Stimulated activated CD8-positive, alpha-beta memory T cell treated with anti-CD3 and anti-CD28 coated beads, Interleukin-12 subunit alpha, Interleukin-12 subunit beta, amount 100 ng/mL, for 1 hour (primary cell): ENCODE measurements around the gene SFSWAP.
"Not testable (repeated sequence)": the region's sequence is repeated elsewhere in the genome, so short reads cannot be mapped to it uniquely, and the experiment has no call there.

ENCODE experiments used
- DNase-seq: peaks from one replicate; pipeline ENCODE4 v3.0.0-alpha.2; 2020; ENCODE audit warnings: low read depth

SFSWAP gene

DNA sequence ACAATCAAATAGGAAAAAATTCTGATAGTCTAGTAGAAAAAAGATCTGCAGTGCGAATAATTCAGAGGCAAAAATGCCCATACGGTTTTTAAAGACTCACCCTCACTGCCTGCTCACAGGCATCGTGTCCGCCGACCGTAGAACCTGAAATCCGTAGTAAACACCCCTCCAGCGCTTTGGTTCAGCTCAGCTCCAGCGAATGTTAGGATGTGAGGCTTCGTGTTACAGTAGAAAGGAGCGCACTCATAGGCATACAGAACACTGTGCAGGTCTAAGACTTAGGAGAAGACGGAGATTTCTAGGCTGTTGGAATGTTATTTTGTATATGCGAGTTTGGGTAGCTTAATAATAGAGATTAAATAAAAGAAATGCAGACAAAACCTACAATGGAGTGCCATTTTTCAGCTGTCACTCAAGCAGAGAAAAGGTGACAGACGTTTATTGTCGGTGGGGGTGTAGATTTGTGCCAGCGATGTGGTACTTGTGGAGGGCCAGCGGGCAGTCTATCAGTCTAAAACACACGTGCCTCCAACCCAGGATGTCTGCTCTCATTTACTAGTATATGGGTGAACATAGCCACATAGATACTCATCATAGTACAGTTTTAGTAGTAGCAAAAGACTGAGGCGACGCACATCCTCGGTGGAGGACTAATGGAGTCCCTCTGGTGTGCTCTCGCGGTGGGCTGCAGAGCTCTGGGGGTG, 25.7 kb downstream of the SFSWAP start:
- no peak for DNase-seq

DNA sequence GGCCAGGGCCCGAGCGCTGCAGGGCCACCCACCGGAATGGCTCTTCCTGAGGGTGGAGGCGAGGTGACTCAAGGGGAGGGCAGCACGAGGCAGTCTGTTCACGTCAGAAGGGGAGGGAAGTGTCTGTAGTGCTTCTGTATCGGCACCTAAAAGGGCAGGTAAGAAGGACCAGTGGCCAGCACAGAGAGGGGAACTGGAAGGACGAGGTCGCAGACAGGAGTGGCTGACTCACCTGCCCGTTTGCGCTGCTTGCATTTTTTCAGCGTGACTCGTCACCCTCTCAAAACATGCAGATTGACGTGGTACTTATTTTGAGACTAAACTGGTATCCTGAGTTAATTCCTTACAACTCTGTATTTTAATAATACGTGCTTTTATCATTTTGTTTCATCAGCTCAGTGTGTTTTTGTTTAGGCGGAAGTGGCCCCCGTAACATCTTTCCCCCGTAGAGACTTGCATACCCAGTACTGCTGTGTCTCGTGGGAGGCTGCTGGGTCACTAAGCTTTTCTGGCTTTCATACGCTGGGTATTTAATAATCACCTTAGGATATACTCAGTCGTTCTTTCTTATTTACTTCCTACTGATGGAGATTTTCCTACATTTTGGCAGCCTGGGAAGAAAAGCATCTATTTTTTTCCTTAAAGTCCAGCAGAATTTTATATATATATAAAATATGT, 26.4 kb downstream of the SFSWAP start:
- no peak for DNase-seq

DNA sequence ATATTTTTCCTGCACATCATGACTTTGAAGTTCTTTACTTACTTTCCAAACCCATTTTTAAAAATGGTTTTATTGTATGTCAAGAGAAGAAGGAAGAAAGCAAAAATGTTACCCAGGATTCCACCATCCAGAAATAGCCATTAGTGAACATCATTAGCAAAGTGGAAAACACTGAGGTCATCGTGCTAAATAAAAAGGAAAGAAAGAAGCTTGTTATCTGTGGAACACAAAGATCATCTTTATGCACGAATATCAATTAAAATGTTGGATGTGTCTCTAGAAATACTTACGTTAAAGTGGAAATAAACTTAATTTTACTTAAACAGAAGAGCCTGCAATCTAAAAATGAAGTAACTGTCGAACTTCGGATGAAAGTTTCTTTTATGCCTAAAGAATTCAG, 27.3 kb downstream of the SFSWAP start:
- no peak for DNase-seq

DNA sequence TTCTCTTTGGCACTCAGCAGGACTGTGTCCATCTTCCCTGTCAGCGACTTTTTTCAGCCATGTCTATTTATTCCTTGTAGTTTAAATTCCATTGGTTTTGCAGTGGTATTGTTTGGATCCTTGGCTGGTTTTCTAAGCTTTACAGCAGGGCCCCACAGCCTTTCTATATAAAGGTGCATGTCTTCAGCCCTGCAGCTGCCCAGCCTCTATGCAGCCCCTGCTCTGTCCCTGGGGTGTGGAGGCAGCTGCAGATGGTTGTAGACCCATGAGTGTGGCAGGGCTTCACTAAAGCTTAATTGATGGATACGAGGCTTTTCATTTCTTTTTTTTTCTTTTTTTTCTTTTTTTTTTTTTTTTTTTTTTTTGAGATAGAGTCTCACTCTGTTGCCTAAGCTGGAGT, 29.7 kb downstream of the SFSWAP start:
- no peak for DNase-seq

DNA sequence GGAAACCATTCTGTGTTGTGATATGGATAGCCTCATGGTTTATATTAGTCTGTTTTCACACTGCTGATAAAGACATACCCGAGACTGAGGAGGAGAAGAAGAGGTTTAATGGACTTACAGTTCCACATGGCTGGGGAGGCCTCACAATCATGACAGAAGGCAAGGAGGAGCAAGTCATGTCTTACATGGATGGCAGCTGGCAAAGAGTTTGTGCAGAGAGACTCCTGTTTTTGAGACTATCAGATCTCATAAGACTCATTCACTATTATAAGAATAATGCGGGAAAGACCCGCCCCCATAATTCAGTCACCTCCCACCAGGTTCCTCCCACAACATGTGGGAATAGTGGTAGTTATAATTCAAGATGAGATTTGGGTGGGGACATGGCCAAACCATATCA, 31.9 kb downstream of the SFSWAP start:
- DNase-seq = not testable (repeated sequence)

DNA sequence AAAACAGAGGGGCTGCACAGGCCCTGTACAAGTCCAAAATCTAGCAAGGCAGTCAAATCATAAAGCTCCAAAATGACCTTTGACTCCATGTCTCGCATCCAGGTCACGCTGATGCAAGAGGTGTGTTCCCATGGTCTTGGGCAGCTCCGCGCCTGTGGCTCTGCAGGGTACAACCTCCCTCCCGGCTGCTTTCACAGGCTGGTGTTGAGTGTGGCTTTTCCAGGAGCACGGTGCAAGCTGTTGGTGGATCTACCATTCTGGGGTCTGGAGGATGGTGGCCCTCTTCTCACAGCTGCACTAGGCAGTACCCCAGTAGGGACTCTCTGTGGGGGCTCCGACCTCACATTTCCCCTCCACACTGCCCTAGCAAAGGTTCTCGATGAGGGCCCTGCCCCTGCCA, 32.5 kb downstream of the SFSWAP start:
- not testable (repeated sequence) for DNase-seq

DNA sequence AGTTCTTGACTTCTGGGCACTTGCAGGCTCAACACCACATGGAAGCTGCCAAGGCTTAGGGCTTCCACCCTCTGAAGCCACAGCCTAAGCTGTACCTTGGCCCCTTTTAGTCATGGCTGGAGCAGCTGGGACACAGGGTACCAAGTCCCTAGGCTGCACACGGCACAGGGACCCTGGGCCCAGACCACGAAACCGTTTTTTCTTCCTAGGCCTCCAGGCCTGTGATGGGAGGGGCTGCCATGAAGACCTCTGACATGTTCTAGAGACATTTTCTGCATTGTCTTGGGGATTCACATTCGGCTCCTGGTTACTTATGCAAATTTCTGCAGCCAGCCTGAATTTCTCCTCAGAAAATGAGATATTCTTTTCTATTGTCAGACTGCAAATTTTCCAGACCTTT, 33.0 kb downstream of the SFSWAP start:
- DNase-seq = not testable (repeated sequence)

DNA sequence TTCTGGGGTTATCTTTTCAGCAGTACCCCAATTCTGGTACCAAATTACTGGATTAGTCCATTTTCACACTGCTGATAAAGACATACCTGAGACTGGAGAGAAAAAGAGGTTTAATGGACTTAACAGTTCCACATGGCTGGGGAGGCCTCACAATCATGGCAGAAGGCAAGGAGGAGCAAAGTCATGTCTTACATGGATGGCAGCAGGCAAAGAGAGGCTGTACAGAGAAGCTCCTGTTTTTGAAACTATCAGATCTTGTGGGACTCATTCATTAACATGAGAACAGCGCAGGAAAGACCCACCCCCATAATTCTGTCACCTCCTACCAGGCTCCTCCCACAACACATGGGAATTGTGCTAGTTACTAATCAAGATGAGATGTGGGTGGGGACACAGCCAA, 33.8 kb downstream of the SFSWAP start:
- DNase-seq = not testable (repeated sequence)

DNA sequence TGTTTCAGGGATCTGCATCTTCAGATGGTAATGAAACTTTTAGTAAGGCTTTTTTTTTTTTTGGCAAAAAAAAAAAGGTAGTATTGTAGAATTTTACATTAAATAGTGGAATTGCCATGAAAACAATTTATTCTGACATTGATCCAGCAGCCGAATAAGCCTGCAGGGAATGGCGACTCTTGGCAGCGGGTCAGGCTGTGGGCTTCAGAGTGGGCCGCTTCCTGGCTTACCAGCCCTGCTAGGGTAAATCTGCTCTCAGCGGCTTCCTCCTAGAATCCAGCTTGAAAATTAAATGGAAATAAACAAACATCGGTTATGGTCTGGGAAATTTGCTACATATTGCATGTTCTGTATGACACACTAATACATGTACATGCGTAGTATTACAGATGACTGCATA, 34.8 kb downstream of the SFSWAP start:
- no peak for DNase-seq

DNA sequence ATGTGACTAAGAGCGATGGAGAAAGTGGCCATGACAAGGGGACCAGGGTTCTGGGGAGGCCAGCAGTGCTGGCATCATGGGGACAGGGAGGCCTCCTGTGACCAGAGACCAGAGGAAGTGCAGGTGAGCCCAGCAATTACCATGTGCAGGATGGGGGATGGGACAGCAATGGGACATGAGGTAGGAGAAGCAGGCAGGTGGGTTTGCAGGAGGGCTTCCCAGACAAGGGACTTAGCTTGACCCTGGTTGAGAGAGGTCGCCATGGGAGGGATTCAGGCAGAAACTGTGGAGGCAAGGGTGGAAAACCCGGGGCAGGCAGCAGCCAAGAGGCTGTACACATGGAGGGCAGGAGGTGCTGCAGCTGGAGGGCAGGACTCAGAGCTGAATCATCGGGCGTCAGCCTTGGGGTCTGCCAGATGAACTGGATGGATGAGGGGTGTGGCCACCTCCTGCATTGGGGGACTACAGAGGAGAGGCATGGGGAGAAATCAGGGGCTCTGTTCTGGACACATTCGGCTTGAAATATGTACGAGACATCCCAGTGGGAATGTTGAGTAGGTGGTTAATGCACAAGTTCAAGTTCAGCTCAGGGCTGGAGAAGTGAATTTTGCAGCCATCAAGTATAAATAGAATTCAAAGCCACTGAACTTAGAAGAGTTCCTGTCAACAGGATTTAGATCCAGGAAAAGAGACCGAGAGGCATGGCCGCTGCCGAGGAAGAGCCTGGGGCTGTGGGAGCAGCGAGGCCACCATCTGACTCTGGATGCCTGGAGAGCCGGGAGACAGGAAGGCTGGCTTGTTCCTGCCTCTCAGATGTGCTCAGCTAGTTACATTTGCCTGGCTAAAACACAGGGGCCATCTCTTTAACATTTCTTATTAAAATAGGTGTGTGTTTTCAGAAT, 36.6 kb downstream of the SFSWAP start:
- no peak for DNase-seq

DNA sequence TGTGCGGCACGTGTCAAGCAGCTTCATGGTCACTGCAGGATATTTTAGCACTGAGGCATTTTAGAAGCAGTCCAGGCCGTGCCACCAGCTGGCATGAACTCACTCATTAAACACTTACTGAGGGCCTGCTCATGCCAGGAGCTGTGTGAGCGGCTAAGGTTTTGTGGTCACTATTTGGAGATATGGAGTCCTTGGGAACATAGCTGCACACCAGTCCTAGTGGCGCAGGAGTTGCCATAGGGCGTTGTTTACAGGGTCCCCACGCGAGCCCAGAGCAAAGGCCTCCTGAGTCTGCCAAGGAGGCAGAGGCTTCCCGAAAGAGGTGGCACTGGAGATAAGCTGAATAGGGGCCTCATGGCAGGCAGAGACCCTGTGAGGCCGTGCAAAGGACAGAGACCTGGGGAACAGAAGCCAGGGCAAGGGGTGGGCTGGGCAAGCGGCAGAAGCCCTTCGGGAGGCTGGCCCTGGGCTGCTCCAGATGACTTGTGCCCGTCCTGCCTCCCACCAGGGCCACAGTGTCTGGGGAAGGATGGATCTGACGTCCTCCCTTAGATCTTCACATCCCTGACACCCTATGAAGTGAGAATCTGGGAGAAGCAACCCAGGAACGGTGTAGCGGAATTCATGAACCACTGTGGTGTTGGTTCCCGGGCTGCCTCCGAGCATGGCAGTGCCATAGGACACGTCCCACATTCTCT, 38.9 kb downstream of the SFSWAP start:
- DNase-seq = no peak

DNA sequence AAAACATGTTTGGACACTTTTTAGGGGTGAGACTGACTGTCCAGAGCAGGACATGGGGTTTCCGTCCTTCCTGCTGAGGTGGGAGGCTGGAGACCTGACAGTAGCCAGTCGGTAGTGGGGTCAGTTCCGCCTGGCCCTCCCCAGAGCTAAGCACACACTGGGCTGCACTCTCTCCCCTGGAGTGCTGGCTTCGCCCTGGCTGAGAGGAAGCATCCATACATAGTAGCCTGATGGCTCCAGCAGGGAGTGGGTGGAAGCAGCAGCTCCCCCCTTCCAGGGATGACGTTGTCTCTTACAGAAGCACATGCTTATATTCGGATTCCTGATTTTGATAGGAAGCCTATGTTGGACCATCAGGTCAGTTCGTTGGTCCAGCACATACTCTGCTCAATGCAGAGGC, 40.4 kb downstream of the SFSWAP start:
- DNase-seq = no peak

DNA sequence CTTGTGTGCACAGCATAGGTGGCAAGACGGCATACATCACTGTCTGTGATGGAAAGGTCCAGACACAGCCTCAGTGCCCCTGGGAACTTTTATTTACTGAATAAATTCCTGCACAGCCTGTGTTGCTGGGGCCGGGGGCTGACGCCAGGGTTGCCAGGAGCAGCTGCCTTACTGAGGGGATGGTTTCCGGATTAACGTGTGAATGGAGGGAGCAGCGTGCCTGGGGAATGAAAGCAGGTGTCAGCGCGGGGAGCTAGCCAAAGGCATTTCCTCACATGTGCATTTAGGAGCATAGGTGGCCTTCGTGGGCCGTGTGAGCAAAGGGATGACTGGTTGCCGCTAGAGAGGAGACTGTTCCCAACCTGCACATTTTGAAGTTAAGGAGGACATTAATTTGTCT, 41.6 kb downstream of the SFSWAP start:
- DNase-seq = no peak

DNA sequence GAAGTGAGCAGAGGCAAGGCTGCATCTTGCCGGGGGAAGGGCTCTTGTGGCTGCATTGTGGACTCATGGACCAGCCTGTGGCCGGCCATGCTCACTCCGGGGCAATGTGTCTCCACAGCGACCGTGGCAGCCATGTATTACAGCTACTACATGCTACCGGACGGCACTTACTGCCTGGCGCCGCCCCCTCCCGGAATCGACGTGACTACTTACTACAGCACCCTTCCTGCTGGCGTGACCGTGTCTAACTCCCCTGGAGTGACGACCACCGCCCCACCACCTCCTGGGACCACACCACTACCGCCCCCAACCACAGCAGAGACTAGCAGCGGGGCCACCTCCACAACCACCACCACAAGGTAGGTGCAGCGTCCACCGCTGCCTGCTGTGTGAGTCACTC, 42.1 kb downstream of the SFSWAP start:
- no peak for DNase-seq

DNA sequence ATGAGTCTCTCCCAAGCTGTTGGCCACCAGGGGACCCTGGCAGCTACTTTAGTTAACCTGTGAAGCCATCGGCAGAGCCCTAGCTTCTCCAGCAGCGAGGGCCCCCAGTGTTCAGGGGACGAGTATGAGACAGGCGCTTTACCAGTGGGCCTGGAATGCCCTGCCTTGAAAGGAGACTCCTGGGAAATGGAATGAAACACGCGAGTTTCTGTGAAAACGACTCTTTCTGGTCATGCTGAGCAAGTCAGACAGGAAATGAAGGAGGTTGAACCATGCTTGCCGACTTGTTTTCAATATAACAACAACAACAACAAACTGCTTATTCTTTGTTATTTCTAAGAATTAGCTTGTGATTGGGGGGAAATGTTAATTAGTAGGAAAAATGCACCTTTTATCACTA, 42.9 kb downstream of the SFSWAP start:
- no peak for DNase-seq

DNA sequence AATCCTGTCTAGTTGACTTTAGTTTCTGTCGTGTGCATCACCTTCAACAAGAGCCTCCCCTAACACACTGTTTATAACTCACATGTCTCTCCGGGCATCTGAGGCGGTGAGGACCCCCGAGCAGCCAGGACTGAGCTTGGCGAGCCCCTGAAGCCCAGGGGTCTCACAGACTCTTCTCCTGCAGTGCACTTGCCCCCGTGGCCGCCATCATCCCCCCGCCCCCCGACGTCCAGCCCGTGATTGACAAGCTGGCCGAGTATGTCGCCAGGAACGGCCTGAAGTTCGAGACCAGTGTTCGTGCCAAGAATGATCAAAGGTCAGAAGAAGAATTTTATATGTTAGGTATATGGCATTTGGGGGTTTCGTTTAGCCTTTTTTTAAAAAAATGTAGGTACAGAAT, 43.3 kb downstream of the SFSWAP start:
- no peak for DNase-seq

DNA sequence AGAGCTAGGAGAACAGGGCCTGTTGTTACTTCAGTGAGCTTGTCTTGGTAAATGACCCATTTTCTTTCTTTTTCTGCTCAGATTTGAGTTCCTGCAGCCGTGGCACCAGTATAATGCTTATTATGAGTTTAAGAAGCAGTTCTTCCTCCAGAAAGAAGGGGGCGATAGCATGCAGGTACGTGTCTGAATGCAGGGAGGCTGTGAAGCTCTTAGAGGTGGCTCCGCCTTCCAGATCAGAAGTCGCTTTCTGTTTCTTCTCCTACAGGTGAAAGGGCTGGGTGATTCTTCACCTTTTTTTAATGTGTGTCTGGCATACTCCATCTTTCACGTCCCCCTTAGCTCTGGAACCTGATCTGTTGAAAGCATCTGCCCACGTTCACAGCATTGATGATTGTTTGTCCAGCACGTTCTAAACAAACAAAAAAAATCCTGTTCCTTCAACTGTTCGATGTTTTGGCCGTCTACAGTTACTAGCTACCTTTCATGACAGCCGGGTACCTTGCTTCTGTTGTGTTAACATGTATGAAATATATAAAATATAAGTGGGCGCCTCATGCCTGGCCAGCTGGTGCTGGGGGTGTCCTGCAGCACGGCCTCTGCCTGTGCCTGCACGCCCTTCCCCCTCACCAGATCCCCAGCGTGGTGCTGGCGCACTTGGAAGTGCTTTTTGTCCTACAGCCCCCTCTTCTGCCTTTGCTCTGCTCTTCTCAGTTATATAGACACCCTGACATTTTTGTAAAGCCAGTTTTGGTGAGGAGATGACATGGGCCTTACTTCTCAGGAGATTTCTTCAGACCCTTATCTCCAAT, 44.6 kb downstream of the SFSWAP start:
- DNase-seq = no peak

DNA sequence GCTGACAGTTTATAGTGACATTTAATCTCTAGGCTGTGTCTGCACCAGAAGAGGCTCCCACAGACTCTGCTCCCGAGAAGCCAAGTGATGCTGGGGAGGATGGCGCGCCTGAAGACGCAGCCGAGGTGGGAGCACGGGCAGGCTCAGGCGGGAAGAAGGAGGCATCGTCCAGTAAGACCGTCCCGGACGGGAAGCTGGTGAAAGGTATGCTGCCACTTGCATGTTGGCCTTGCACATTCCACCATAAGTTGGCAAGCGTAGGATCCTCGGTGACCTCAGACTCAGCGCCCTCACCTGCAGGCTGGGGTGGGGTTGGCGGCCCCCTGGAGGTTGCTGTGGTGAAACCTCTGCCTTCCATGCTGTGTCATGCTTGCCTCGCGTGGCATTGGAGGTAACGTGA, 45.6 kb downstream of the SFSWAP start:
- DNase-seq = no peak

DNA sequence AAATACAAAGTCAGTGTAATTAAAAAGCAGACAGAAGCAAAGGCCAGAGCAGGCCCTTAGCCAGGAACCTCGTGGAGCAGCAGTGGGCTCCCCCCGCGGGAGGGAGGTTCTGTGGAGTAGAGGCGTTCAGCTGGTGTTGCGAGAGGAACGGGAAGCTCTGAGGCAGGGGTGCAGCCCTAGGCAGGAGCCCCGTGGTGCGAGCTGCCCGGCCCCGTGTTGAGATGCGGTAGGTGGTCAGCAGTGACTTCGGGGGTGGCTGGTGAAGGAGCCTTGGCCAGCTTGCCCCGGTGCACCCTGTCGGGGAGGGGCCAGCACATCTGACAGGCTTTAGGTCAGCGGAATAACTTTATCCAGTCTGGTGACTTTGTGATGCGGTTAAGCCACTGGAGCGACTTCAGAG, 46.2 kb downstream of the SFSWAP start:
- no peak for DNase-seq

DNA sequence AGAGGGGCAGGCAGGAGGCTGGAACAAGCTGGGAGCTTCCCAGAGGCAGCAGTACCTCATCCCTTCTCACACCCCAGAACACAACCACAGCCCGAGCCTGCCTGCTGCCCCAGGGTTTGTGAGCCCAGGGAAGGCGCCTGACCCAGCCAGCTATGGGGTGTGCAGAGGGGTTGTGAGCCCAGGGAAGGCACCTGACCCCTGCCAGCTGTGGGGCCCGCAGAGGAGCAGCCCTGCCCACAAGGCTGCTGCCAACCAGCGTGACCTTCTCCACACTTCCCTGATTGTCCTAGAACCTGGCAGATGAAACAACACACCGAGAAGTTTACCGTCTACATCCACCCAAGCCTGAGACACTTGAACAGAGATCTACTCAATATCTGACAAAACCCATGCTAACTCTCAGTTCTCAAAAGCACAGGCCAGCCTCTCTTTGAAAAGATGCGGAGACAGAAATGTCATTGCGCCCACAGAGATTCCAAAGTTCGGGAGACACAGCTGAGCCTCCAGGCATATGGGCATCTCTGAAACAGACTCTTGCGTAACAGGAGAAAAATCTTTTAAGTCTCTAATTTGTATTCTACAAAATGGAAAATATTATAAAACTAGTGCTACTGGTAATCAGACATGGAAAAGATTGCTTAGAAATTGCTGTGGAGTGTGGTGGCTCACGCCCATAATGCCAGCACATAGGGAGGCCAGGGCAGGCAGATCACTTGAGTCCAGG, 47.3 kb downstream of the SFSWAP start:
- no peak for DNase-seq

DNA sequence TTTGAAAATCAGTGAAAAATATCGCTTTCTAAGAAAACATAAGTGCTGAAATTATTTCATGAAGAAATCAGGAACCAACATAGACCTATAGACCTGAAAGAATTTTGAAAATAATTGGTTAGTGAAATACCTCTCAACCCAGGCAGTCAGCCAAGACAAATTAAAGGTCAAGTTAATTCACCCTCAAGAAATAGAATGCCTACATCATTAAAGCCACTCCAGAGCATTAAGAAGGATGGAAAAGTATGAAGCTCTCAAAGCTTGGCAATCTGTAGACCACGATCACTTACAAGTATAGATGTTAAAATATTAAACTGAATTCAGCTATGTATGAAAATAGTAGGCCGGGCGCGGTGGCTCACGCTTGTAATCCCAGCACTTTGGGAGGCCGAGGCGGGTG, 48.3 kb downstream of the SFSWAP start:
- no peak for DNase-seq
